ENCODE measurements around the gene PDIA5.

The PDIA5 gene

DNA sequence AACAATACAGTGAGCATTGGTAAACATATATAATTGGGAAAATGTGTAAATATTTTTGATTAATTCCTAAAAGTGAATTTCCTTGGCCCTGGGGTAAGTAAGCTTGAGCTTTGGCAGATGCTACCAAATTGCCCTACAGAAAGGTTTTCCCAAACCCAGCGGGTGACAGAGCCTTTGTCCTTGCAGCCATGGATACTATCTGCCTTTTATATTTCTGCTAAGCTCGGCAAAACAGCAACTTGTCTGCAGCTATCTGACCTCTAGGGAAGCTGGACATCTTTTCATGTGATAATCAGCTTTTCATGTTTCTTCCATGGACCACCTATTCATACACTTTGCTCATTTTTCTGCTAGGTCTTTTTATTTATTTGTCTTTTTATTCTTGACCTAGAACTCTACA lies 70.2 kb downstream of the PDIA5 start:
- no peak overlapping the region for H3K4me3 ChIP-seq (ENCODE audit: control insufficient read depth, low read depth, low read length)
- no peak for DNase-seq (ENCODE audit: low read depth)
- no peak for TF ChIP-seq CTCF (IDR thresholded peaks at IDR 0.05; ENCODE audit: control insufficient read depth, insufficient read depth, low read depth, low read length, missing control alignments)

GRCh38 chr3:123138839-123139444 lies 72.1 kb downstream of the PDIA5 start:
- no peak for DNase-seq (ENCODE audit: low read depth)
- H3K4me3 ChIP-seq (ENCODE audit: control insufficient read depth, low read depth, low read length) = no peak overlapping the region
- no peak for TF ChIP-seq CTCF (IDR thresholded peaks at IDR 0.05; ENCODE audit: control insufficient read depth, insufficient read depth, low read depth, low read length, missing control alignments)

- TF ChIP-seq CTCF (IDR thresholded peaks at IDR 0.05; ENCODE audit: control insufficient read depth, insufficient read depth, low read depth, low read length, missing control alignments) = no peak
- no peak overlapping the region for H3K4me3 ChIP-seq (ENCODE audit: control insufficient read depth, low read depth, low read length)
These were observed 72.7 kb downstream of the PDIA5 start for GRCh38 chr3:123139522-123139921.

GRCh38 chr3:123140550-123140949 lies 73.7 kb downstream of the PDIA5 start:
- no peak for TF ChIP-seq CTCF (IDR thresholded peaks at IDR 0.05; ENCODE audit: control insufficient read depth, insufficient read depth, low read depth, low read length, missing control alignments)

More at GRCh38 chr3:123139522-123139921, 72.7 kb downstream of the PDIA5 start:
- DNase-seq (ENCODE audit: low read depth) = no peak

GRCh38 chr3:123141276-123141675 lies 74.5 kb downstream of the PDIA5 start:
- DNase-seq (ENCODE audit: low read depth) = no peak
- H3K4me3 ChIP-seq (ENCODE audit: control insufficient read depth, low read depth, low read length) = no peak overlapping the region
- TF ChIP-seq CTCF (IDR thresholded peaks at IDR 0.05; ENCODE audit: control insufficient read depth, insufficient read depth, low read depth, low read length, missing control alignments) = no peak

More at GRCh38 chr3:123140550-123140949, 73.7 kb downstream of the PDIA5 start:
- no peak for DNase-seq (ENCODE audit: low read depth)
- H3K4me3 ChIP-seq (ENCODE audit: control insufficient read depth, low read depth, low read length) = no peak overlapping the region

GRCh38 chr3:123143669-123144411 lies 77.0 kb downstream of the PDIA5 start:
- DNase-seq (ENCODE audit: low read depth) = no peak
- no peak overlapping the region for H3K4me3 ChIP-seq (ENCODE audit: control insufficient read depth, low read depth, low read length)
- no peak for TF ChIP-seq CTCF (IDR thresholded peaks at IDR 0.05; ENCODE audit: control insufficient read depth, insufficient read depth, low read depth, low read length, missing control alignments)

Measured in AG09309 (cell line).